Lung (tissue), 12 donors: ENCODE measurements around the gene GPC6. TPM values are rescaled to one million over a fixed set of nuclear protein-coding genes. Genes with fewer than 3 reads are reported as not detected.

Experiments used
- ATAC-seq: fragments of 200-7000 bp; cut with Tn5 transposase; one replicate; pipeline ENCODE4 v1.9.1; 2020; ENCODE audit warnings: moderate number of reproducible peaks; ENCODE audit not compliant: insufficient read depth, low FRiP score
- DNase-seq, 3 donors: peaks; one replicate each; pipeline ENCODE4 v3.0.0-alpha.2; 2013 to 2017
- H3K27ac ChIP-seq, 2 donors: one replicate each; pipeline ENCODE4 v1.5.1; 2013; ENCODE audit warnings: mild to moderate bottlenecking in 2 of 2, moderate library complexity in 2 of 2, control low read depth in 1 of 2, inconsistent platforms in 1 of 2, low read depth in 1 of 2, low read length in 1 of 2
- H3K27me3 ChIP-seq, 3 donors: one replicate each; pipeline ENCODE4 v1.5.1; 2013; ENCODE audit warnings: low read length in 2 of 3; ENCODE audit not compliant: control insufficient read depth in 3 of 3, insufficient read depth in 3 of 3
- H3K36me3 ChIP-seq, 4 donors: one replicate each; pipeline ENCODE4 v1.5.1; 2013; ENCODE audit warnings: low read length in 4 of 4, mild to moderate bottlenecking in 1 of 4, moderate library complexity in 1 of 4; ENCODE audit not compliant: control insufficient read depth in 4 of 4, insufficient read depth in 4 of 4
- H3K4me1 ChIP-seq, 5 donors: one replicate each; pipeline ENCODE4 v1.5.1; 2013; ENCODE audit warnings: low read length in 5 of 5, mild to moderate bottlenecking in 2 of 5, moderate library complexity in 1 of 5; ENCODE audit not compliant: control insufficient read depth in 5 of 5, insufficient read depth in 5 of 5
- H3K4me3 ChIP-seq: one replicate; pipeline ENCODE4 v1.5.1; 2013; ENCODE audit warnings: mild to moderate bottlenecking, control low read depth, moderate library complexity
- H3K9ac ChIP-seq, 2 donors: one replicate each; pipeline ENCODE4 v1.5.1; 2013; ENCODE audit warnings: low read length in 2 of 2, control low read depth in 1 of 2; ENCODE audit not compliant: insufficient read depth in 1 of 2
- H3K9me3 ChIP-seq, 4 donors: one replicate each; pipeline ENCODE4 v1.5.1; 2013; ENCODE audit warnings: low read length in 3 of 4, mild to moderate bottlenecking in 1 of 4, moderate library complexity in 1 of 4; ENCODE audit not compliant: control insufficient read depth in 4 of 4, insufficient read depth in 3 of 4
- CTCF ChIP-seq: IDR thresholded peaks from 2 replicates; pipeline ENCODE4 v1.5.1; 2012; ENCODE audit warnings: mild to moderate bottlenecking; ENCODE audit errors: control extremely low read depth, extremely low read depth
- WGBS, 2 donors: extraction: QIAGEN DNeasy Blood & Tissue Kit; methylation state at CpG; one replicate each; pipeline ENCODE4 v1.1.7; 2013; 5-methylcytosine and 5-hydroxymethylcytosine counted together
- polyA plus RNA-seq, 2 donors: library from polyadenylated mRNA; stranded (reverse); fragments of 200-250 nt; gene quantifications; one replicate each; pipeline ENCODE4 v1.2.1, GENCODE V29; 2013
- total RNA-seq, 2 donors: library from RNA; depleted of rRNA in 1 of 2; stranded (reverse); fragments of >200 nt in 1 of 2; gene quantifications; one replicate each; pipeline ENCODE4 v1.2.1, GENCODE V29; 2014 to 2021
- donor health status: control.
- donor health status: control.
- donor health status: Bipolar disorder and iron deficiency.
- donor health status: healthy.
- donor health status: DM: yes; HTN: yes; CAD: no.

Gene GPC6
- total and polyA plus RNA-seq, 4 donors, result 0.45 to 31.4 (median 4.8) TPM

DNA sequence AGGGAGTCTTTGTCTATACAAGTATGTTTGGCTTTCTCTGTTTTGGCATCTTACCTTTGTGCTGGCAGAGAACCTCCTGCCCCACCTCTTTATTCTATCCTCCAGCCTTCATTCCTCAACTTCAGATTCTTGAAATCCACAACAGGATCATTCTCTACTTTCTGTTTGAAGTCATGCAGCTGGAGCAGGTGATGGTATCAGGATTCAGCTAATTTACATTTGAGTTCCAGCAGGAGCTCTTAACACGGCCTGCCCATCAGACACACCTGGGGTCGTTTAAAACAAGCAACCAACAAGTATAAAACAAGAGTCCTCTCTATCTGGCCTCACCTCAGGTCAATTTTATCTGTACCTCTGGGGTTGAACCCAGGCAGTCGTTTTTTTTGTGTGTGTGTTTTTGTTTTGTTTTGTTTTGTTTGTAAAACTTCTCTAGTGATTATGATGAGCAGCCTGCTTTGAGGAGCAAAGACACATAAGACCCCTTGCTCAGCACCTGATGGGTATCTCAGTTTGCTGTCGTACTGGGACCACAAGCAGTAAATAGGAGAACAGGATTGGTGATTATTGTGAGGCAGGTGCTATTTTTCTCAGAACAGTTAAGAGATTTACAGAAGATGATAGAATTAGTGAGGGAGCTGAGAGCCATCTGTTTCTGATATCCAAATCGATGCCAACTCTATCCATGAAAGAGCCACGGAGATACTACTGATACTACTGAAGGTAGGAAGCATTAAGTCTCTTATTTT lies 78.4 kb downstream of the GPC6 start:
- peaks cover 0 to 14% (median 0%) of the 10 kb centered on the region in 5 donors for H3K4me1 ChIP-seq
- no peaks in the 10 kb centered on the region for H3K9me3 ChIP-seq
- 54 to 56% methylated on average over 6 of the region's 6 CpGs for WGBS, 2 donors
- no peak overlapping the region for H3K27ac ChIP-seq
- H3K36me3 ChIP-seq, result no peaks in the 10 kb centered on the region
- no peak overlapping the region for H3K4me3 ChIP-seq
- ATAC-seq (no peak), DNase-seq (no peak)
- no peaks in the 10 kb centered on the region for H3K27me3 ChIP-seq
- H3K9ac ChIP-seq, result no peak overlapping the region
- TF ChIP-seq CTCF, result no peak

DNA sequence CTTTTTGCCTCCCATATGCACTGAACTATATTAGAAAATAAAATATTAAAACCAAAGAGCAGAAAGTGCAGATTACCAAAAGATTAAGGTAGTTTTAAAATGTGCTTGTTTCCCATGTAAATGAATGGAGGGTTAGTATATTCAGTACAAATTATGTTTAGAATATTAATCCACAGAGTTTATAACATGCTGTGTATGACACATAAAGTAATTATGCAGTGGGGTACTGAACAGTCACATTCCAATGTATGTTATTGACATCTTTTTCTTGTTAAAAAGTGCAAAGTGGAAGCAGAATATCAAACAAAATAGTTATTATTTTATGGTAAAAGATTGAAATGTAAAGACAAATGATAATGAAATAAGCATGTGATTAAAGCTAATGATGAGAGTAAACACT lies 79.3 kb downstream of the GPC6 start:
- Histone ChIP-seq H3K27ac (no peak overlapping the region), H3K4me3 (no peak overlapping the region), H3K36me3 (no peaks in the 10 kb centered on the region), H3K4me1 (peaks cover 0 to 14% (median 0%) of the 10 kb centered on the region in 5 donors), H3K9me3 (no peaks in the 10 kb centered on the region), H3K9ac (no peak overlapping the region), H3K27me3 (no peaks in the 10 kb centered on the region)
- DNase-seq, result no peak
- no peak for ATAC-seq
- TF ChIP-seq CTCF, result no peak

DNA sequence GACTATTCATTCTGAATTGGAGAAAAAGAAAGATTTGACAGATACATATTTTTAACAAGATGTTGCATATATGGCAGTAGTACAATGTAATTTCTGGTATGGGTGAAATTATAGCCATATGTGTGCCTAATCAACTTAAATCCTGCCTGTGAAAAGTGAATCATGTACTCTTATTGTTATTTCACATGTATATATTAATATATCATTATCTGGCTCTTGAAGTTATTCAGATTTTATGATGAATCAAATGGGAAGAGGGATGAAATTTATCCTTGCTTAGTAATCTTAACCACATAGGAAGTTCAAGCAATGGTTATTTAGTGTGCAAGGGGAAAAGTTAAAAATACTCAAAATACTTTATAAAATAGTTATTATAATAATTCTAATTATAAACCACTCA lies 80.5 kb downstream of the GPC6 start:
- no peak for ATAC-seq
- no peak overlapping the region for H3K27ac ChIP-seq

More for the DNA sequence above, 80.5 kb downstream of the GPC6 start:
- TF ChIP-seq CTCF, result no peak
- no peak overlapping the region for H3K4me3 ChIP-seq
- no peak for DNase-seq
- H3K36me3 ChIP-seq, result no peaks in the 10 kb centered on the region
- H3K4me1 ChIP-seq, result peaks cover 0 to 14% (median 0%) of the 10 kb centered on the region in 5 donors
- no peaks in the 10 kb centered on the region for H3K9me3 ChIP-seq
- no peaks in the 10 kb centered on the region for H3K27me3 ChIP-seq
- no peak overlapping the region for H3K9ac ChIP-seq
